Lung microvascular endothelial cell (primary cell): ENCODE results near the gene MAN1C1. TPM values are rescaled to one million over a fixed set of nuclear protein-coding genes. Genes with fewer than 3 reads are reported as not detected.

Experiments used
- DNase-seq, 2 donors: peaks; one replicate each; pipeline versions ENCODE4 v3.0.0 to v3.0.0-alpha.2; 2010; ENCODE audit warnings: low read depth in 2 of 2
- total RNA-seq: library from RNA; depleted of rRNA; stranded (reverse); fragments of >200 nt; gene quantifications from 2 replicates; pipeline ENCODE4 v1.2.1, GENCODE V29; 2014

Gene MAN1C1
- total RNA-seq, 1 donor from 2014 or later: 0.79 TPM

- no peak for DNase-seq
Observed at GRCh38 chr1:25613091-25613490, 3.5 kb upstream of the MAN1C1 start.

GRCh38 chr1:25614501-25615171, 2.0 kb upstream of the MAN1C1 start:
- no peak for DNase-seq

- DNase-seq: no peak
Observed at GRCh38 chr1:25615172-25615541, 1.4 kb upstream of the MAN1C1 start.

- DNase-seq: no peak
Observed at GRCh38 chr1:25615563-25616094, 962 bp upstream of the MAN1C1 start.

GRCh38 chr1:25616987-25617624, 515 bp downstream of the MAN1C1 start:
- DNase-seq: no peak

- DNase-seq: no peak
Observed at GRCh38 chr1:25617625-25618432, 1.2 kb downstream of the MAN1C1 start.

- no peak for DNase-seq
Observed at GRCh38 chr1:25618433-25618808, 1.8 kb downstream of the MAN1C1 start.

GRCh38 chr1:25619101-25619890, 2.7 kb downstream of the MAN1C1 start:
- peak; percentile 18 to 61 for DNase-seq

- DNase-seq: no peak
Observed at GRCh38 chr1:25620211-25620610, 3.6 kb downstream of the MAN1C1 start.

GRCh38 chr1:25620701-25621350, 4.2 kb downstream of the MAN1C1 start:
- no peak for DNase-seq

- no peak for DNase-seq
Observed at GRCh38 chr1:25621876-25622275, 5.3 kb downstream of the MAN1C1 start.

GRCh38 chr1:25622531-25622930, 5.9 kb downstream of the MAN1C1 start:
- DNase-seq: no peak

GRCh38 chr1:25623007-25623406, 6.4 kb downstream of the MAN1C1 start:
- no peak for DNase-seq

- no peak for DNase-seq
Observed at GRCh38 chr1:25623731-25624130, 7.1 kb downstream of the MAN1C1 start.

- no peak for DNase-seq
Observed at GRCh38 chr1:25624156-25624555, 7.6 kb downstream of the MAN1C1 start.

GRCh38 chr1:25624604-25625003, 8.0 kb downstream of the MAN1C1 start:
- no peak for DNase-seq

- DNase-seq: no peak
Observed at GRCh38 chr1:25626018-25626417, 9.4 kb downstream of the MAN1C1 start.

GRCh38 chr1:25628741-25629421, 12.3 kb downstream of the MAN1C1 start:
- no peak for DNase-seq

GRCh38 chr1:25629836-25630235, 13.2 kb downstream of the MAN1C1 start:
- no peak for DNase-seq

- no peak for DNase-seq
Observed at GRCh38 chr1:25631750-25632485, 15.3 kb downstream of the MAN1C1 start.
